ENCODE results near the gene GHR.
"Not testable (repeated sequence)": the region's sequence is repeated elsewhere in the genome, so short reads cannot be mapped to it uniquely, and the experiment has no call there.

GHR gene

GRCh38 chr5:42572313-42572712, 149.1 kb downstream of the GHR start:
- no peak for DNase-seq

GRCh38 chr5:42573386-42573785, 150.1 kb downstream of the GHR start:
- no peak for DNase-seq

- DNase-seq = not testable (repeated sequence)
Observed at GRCh38 chr5:42575914-42576313, 152.7 kb downstream of the GHR start.

- not testable (repeated sequence) for DNase-seq
Observed at GRCh38 chr5:42578901-42579300, 155.7 kb downstream of the GHR start.

GRCh38 chr5:42579320-42579719, 156.1 kb downstream of the GHR start:
- DNase-seq = no peak

GRCh38 chr5:42581845-42582244, 158.6 kb downstream of the GHR start:
- DNase-seq = no peak

- DNase-seq = no peak
Observed at GRCh38 chr5:42582723-42583122, 159.5 kb downstream of the GHR start.

- DNase-seq = peak; percentile 25 to 31
Observed at GRCh38 chr5:42583322-42583721, 160.1 kb downstream of the GHR start.

GRCh38 chr5:42586625-42587024, 163.4 kb downstream of the GHR start:
- DNase-seq = no peak

- no peak for DNase-seq
Observed at GRCh38 chr5:42587096-42587723, 164.0 kb downstream of the GHR start.

- no peak for DNase-seq
Observed at GRCh38 chr5:42590566-42590965, 167.3 kb downstream of the GHR start.

GRCh38 chr5:42591015-42591414, 167.8 kb downstream of the GHR start:
- DNase-seq = no peak

GRCh38 chr5:42592401-42593140, 169.3 kb downstream of the GHR start:
- DNase-seq = no peak

GRCh38 chr5:42593591-42593990, 170.4 kb downstream of the GHR start:
- no peak for DNase-seq

GRCh38 chr5:42595597-42595996, 172.4 kb downstream of the GHR start:
- DNase-seq = no peak

GRCh38 chr5:42596817-42597216, 173.6 kb downstream of the GHR start:
- DNase-seq = no peak

- DNase-seq = no peak
Observed at GRCh38 chr5:42597318-42597937, 174.2 kb downstream of the GHR start.

GRCh38 chr5:42598311-42598710, 175.1 kb downstream of the GHR start:
- no peak for DNase-seq

- no peak for DNase-seq
Observed at GRCh38 chr5:42599106-42599505, 175.9 kb downstream of the GHR start.

GRCh38 chr5:42600441-42600840, 177.2 kb downstream of the GHR start:
- DNase-seq = no peak

GRCh38 chr5:42604171-42604711, 181.0 kb downstream of the GHR start:
- DNase-seq = no peak

- DNase-seq = no peak
Observed at GRCh38 chr5:42605490-42605889, 182.3 kb downstream of the GHR start.

GRCh38 chr5:42606464-42606869, 183.2 kb downstream of the GHR start:
- DNase-seq = no peak

- no peak for DNase-seq
Observed at GRCh38 chr5:42611437-42611836, 188.2 kb downstream of the GHR start.

Measured in activated T-cell treated with anti-CD3 and anti-CD28 coated beads, Interleukin-2, amount 50 U/mL, for 48 hours (primary cell).